Esophagus muscularis mucosa (tissue), 3 donors: ENCODE results near the gene CREBL2.

Experiments used
- POLR2A ChIP-seq: fragments of 450-650 bp; IDR thresholded peaks from one replicate; pipeline ENCODE4 v1.6.1; 2017; ENCODE audit warnings: antibody characterized with exemption, moderate library complexity, mild to moderate bottlenecking, low read depth
- TF ChIP-seq, protein P1 (sequence below), 3 experiments: fragments of 200-600 bp in 2 of 3; fragments of 450-650 bp in 1 of 3; sonication (generic) in 2 of 3; IDR thresholded peaks; one replicate each; pipeline ENCODE4 v1.5.1; 2017 to 2019; ENCODE audit warnings: antibody characterized with exemption in 3 of 3, mild to moderate bottlenecking in 2 of 3, moderate library complexity in 1 of 3

DNA sequence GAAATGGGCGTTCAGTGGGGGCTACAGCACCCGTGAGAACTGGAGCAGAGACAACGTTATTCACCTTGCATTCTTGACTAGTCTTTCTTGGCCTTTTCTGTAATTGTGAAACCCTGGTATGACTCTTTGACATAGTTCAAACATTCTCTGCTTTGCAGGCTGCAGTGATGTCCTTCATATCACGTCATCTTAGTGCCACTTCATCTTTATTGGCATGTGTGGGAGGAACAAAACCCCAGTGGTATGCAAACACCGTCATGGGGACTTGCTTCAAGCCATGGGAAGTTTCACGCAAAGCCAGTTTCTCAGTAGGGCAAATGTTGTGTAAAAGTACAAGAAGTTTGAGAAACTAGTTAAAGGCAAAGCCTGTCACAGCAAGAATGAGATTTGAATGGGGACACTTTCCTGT, 28.8 kb upstream of the CREBL2 start:
- no peak for TF ChIP-seq POLR2A
- TF ChIP-seq, protein P1, sequence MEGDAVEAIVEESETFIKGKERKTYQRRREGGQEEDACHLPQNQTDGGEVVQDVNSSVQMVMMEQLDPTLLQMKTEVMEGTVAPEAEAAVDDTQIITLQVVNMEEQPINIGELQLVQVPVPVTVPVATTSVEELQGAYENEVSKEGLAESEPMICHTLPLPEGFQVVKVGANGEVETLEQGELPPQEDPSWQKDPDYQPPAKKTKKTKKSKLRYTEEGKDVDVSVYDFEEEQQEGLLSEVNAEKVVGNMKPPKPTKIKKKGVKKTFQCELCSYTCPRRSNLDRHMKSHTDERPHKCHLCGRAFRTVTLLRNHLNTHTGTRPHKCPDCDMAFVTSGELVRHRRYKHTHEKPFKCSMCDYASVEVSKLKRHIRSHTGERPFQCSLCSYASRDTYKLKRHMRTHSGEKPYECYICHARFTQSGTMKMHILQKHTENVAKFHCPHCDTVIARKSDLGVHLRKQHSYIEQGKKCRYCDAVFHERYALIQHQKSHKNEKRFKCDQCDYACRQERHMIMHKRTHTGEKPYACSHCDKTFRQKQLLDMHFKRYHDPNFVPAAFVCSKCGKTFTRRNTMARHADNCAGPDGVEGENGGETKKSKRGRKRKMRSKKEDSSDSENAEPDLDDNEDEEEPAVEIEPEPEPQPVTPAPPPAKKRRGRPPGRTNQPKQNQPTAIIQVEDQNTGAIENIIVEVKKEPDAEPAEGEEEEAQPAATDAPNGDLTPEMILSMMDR (IDR thresholded peaks at IDR 0.05) = no peak
